Fibroblast of pulmonary artery (primary cell): ENCODE results near the gene PDE1C.

ENCODE experiments used
- DNase-seq: peaks from one replicate; pipeline ENCODE4 v3.0.0-alpha.2; 2010; ENCODE audit warnings: low read depth
- H3K4me3 ChIP-seq: replicated peaks from 2 replicates; pipeline ENCODE4 v1.5.1; 2011; ENCODE audit warnings: low read depth, mild to moderate bottlenecking, control low read depth, low read length, moderate library complexity
- TF ChIP-seq, protein P1 (sequence below): IDR thresholded peaks from 2 replicates; pipeline ENCODE4 v1.5.1; 2011; ENCODE audit warnings: mild to moderate bottlenecking, control low read depth, low read length, inconsistent platforms; ENCODE audit errors: missing control alignments

The PDE1C gene

DNA sequence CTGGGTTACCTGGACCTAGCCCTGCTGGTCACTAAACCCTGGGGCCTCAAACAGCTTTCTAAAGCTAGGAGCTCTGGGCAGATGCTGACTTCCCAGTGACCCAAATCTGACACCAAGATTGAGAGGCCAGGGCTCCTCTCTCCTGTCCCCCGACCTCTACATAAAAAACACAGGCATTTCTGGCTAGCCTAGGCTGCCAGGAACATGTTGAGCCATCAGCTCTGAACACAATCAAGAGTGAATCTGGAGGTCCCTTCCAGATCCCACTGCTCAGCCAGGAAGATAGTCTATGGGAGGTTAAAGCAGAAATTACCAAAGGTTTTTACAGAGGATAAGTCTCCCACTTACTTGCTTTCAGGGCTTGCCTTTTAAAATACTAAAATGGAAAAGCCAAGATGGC is 22.1 kb upstream of the PDE1C start:
- H3K4me3 ChIP-seq, result no peak overlapping the region
- TF ChIP-seq, protein P1, sequence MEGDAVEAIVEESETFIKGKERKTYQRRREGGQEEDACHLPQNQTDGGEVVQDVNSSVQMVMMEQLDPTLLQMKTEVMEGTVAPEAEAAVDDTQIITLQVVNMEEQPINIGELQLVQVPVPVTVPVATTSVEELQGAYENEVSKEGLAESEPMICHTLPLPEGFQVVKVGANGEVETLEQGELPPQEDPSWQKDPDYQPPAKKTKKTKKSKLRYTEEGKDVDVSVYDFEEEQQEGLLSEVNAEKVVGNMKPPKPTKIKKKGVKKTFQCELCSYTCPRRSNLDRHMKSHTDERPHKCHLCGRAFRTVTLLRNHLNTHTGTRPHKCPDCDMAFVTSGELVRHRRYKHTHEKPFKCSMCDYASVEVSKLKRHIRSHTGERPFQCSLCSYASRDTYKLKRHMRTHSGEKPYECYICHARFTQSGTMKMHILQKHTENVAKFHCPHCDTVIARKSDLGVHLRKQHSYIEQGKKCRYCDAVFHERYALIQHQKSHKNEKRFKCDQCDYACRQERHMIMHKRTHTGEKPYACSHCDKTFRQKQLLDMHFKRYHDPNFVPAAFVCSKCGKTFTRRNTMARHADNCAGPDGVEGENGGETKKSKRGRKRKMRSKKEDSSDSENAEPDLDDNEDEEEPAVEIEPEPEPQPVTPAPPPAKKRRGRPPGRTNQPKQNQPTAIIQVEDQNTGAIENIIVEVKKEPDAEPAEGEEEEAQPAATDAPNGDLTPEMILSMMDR, result no peak
- DNase-seq, result no peak

DNA sequence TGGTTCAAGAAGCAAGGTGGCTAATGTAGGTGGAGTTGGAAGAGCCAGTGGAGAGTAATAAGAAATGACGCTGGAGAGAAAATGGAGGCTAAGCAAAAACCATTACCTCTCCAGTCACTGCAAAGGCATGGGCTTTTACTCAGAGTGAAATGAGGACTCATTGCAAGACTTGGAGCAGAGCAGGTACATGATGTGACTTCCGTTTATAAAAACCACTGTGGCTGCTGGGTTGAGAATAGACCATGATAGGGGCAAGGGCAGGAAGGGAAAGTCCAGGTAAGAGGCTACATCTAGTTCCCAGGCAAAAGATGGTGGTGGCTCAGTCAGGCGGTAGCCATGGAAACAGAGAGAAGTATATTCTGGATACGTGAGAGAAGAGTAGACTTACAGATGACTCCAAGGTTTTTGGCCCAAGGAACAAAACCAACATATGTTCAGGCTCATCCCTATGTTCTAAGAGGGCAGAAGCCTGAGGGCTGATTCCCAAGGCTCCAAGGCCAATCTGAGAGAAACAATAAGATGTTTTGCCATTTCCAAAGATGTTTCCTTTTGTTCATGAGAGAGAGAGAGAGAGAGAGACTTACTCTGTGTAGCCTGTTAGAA is 21.5 kb upstream of the PDE1C start:
- H3K4me3 ChIP-seq, result no peak overlapping the region
- TF ChIP-seq, protein P1, result no peak
- no peak for DNase-seq

DNA sequence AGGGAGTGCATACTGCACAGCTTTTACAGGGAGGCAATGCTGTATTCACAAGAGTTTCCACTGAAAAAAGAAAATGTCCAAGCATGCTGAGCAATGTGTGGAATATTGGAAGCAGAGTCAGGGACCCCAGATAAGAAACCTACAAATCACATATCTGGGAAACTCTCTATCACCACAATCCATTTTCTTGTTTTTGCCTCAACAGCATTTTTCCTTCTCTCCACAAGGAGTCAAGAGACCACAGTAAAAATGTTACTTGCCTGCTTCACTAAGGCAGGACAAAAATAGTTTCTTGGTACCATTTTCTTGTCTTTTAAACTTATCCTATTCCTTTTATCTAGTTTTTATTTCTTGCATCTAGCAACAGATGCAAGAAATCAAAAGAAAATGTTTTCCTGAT is 19.5 kb upstream of the PDE1C start:
- H3K4me3 ChIP-seq, result no peak overlapping the region
- TF ChIP-seq, protein P1, result no peak
- no peak for DNase-seq

DNA sequence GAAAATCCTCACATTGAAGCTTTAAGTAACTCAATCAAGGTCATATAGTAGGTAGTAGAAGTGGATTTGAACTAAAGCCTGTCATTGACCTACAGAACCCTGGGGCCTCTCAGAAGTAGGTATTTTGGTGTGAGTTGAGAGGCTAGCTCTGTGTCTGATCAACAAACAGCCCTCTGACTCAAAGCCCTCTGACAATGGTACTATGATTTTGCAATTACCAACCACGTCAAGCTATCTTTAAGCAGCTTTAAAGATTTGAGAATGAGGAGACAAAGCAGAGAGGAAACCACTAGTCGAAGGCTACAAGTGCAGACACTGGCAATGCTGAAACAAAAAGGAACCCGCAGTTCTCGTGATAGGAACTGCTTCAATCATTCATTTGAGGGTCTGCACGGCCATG is 19.0 kb upstream of the PDE1C start:
- H3K4me3 ChIP-seq, result no peak overlapping the region
- no peak for DNase-seq
- TF ChIP-seq, protein P1, result no peak

DNA sequence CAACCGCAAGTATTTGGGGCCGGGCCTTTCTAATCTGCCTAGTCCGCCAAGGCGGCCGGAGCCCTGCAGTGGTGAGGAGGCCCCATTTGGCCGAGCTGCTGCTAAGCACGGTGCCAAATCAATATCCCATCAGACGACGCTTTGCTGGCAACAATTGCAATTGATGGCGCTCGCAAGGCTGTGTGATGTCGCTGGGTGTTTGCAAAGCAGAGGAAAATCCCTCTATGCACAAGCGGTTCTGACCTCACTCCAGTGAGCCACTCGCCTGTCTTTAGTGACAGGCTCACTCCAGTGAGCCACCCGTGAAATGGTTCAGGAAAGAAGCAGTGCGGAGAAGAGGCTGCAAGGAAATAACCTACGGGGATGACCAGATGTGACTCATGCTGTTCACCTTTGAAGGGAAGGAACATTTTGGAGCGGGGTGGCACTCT is 18.3 kb upstream of the PDE1C start:
- no peak for DNase-seq
- H3K4me3 ChIP-seq, result no peak overlapping the region
- TF ChIP-seq, protein P1, result no peak

DNA sequence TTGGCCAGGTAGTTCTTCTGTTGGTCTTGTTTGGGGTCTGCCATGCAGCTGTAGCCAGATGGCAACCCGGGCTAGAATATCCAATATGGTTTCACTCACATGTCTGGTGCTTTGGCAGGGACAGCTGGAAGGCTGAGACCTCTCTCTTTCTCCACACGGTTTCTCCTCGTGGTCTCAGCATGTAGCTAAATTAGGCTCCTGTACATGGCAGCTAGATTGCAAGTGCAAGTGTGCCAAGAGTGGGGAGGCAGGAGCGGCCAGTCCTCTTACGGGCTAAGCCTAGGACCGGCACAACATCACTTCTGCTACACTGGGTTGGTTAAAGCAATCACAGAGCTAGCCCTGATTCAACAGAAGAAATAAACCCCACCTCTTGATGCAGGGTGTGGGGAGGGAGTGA is 9.3 kb upstream of the PDE1C start:
- H3K4me3 ChIP-seq, result no peak overlapping the region
- DNase-seq, result no peak
- TF ChIP-seq, protein P1, result no peak

DNA sequence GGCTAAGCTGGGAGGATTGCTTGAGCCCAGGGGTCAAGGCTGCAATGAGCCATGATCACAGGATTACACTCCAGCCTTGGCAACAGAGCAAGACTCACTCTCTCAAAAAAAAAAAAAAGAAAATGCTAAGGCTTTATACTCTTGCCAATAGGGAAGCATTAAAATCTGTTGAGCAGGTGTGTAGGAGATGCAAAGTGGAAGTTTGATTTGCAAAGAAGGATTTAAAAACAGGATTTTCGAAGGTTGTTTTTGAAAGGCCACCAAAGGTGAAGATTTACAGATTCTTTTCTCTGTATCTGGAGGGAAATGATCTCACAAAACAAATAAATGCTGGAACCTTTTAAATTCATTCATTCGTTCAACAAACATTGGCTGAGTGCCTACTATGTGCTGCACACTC is 8.6 kb upstream of the PDE1C start:
- no peak overlapping the region for H3K4me3 ChIP-seq
- DNase-seq, result no peak
- TF ChIP-seq, protein P1, result no peak
